ENCODE results near the gene MED19. TPM values are rescaled to one million over a fixed set of nuclear protein-coding genes. Genes with fewer than 3 reads are reported as not detected.
"Not testable (repeated sequence)": the region's sequence is repeated elsewhere in the genome, so short reads cannot be mapped to it uniquely, and the experiment has no call there.

Gene MED19
- total RNA-seq, 1 donor from 2014 or later = 17.9 TPM

- Mint-ChIP-seq H3K27ac (peak overlapping the region; percentile 94), H3K4me3 (peak overlapping the region; percentile 94), H3K4me1 (ENCODE audit: unreplicated experiment) (peaks cover 17% of the 10 kb centered on the region), H3K9me3 (no peaks in the 10 kb centered on the region), H3K36me3 (peaks cover 4% of the 10 kb centered on the region), H3K27me3 (no peaks in the 10 kb centered on the region)
- DNase-seq (ENCODE audit: extremely low spot score, unreplicated experiment) = no peak
- TF ChIP-seq, protein P1, sequence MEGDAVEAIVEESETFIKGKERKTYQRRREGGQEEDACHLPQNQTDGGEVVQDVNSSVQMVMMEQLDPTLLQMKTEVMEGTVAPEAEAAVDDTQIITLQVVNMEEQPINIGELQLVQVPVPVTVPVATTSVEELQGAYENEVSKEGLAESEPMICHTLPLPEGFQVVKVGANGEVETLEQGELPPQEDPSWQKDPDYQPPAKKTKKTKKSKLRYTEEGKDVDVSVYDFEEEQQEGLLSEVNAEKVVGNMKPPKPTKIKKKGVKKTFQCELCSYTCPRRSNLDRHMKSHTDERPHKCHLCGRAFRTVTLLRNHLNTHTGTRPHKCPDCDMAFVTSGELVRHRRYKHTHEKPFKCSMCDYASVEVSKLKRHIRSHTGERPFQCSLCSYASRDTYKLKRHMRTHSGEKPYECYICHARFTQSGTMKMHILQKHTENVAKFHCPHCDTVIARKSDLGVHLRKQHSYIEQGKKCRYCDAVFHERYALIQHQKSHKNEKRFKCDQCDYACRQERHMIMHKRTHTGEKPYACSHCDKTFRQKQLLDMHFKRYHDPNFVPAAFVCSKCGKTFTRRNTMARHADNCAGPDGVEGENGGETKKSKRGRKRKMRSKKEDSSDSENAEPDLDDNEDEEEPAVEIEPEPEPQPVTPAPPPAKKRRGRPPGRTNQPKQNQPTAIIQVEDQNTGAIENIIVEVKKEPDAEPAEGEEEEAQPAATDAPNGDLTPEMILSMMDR (conservative IDR thresholded peaks at IDR 0.05) = no peak
Measured at GRCh38 chr11:57713835-57714234, 1.8 kb upstream of the MED19 start.

- H3K4me1 Mint-ChIP-seq (ENCODE audit: unreplicated experiment) = peaks cover 20% of the 10 kb centered on the region
- peaks cover 4% of the 10 kb centered on the region for H3K36me3 Mint-ChIP-seq
- H3K27me3 Mint-ChIP-seq = no peaks in the 10 kb centered on the region
- peak within 1 kb of the TSS; percentile 94 for H3K27ac Mint-ChIP-seq
- no peaks in the 10 kb centered on the region for H3K9me3 Mint-ChIP-seq
- DNase-seq (ENCODE audit: extremely low spot score, unreplicated experiment) = peak; percentile 89
- peak within 1 kb of the TSS; percentile 94 for H3K4me3 Mint-ChIP-seq
- TF ChIP-seq, protein P1 (conservative IDR thresholded peaks at IDR 0.05) = no peak
Measured at GRCh38 chr11:57712256-57713150, 488 bp upstream of the MED19 start, which contains the start of gene TMX2. Gene TMX2 (plus strand): TSS chr11:57712593. CDS start chr11:57712619, 26 bp downstream.

DNA sequence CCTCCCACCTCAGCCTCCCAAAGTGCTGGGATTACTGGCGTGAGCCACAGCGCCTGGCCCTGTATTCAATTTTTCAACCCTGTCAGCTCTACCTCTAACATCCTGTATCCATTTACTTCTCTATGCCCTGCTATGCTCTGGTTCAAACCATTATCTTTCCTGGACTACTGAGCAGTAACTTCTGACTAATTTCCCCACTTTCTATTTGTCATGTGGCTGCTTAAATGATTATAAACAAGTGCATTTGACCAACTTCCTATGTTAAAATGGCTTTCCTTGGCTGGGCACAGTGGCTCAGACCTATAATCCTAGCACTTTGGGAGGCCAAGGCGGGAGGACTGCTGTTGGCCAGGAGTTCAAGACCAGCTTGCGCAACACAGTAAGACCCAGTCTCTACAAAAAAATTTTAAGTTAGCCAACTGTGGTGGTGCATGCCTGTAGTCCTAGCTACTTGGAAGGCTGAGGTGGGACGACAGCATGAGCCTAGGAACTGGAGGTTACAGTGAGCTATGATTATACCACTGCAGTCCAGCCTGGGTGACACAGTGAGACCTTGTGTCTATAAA is 2.1 kb downstream of the MED19 start:
- H3K4me3 Mint-ChIP-seq = peak overlapping the region; percentile 3
- H3K36me3 Mint-ChIP-seq = peaks cover 4% of the 10 kb centered on the region
- H3K27ac Mint-ChIP-seq = peak overlapping the region; percentile 47
- peaks cover 20% of the 10 kb centered on the region for H3K4me1 Mint-ChIP-seq (ENCODE audit: unreplicated experiment)
- TF ChIP-seq, protein P1 (conservative IDR thresholded peaks at IDR 0.05) = no peak
- H3K27me3 Mint-ChIP-seq = no peaks in the 10 kb centered on the region
- DNase-seq (ENCODE audit: extremely low spot score, unreplicated experiment) = no peak
- no peaks in the 10 kb centered on the region for H3K9me3 Mint-ChIP-seq

GRCh38 chr11:57705432-57705831 is 6.6 kb downstream of the MED19 start:
- not testable (repeated sequence) for H3K4me3 Mint-ChIP-seq; H3K27ac Mint-ChIP-seq; H3K36me3 Mint-ChIP-seq; H3K27me3 Mint-ChIP-seq; DNase-seq (ENCODE audit: extremely low spot score, unreplicated experiment); H3K9me3 Mint-ChIP-seq; H3K4me1 Mint-ChIP-seq (ENCODE audit: unreplicated experiment)

DNA sequence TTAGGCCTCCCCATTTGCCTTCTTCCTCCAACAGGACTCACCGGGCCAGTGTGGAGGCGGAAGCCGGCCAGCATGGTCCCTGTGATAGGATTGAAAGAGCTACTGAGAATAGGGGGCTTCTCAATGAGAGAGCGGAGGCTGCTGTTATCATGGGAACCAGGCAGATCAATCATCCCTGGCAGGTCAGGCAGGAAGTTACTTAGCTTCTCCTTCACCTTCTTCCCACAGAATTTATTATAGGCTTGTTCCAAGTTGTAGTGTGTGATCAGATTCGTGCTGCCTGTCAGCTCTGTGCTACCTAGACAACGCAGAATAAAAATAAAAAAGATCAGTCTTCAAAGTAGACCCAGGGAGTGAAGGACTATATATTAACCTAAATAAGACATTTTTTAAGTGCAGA is 7.1 kb downstream of the MED19 start:
- H3K36me3 Mint-ChIP-seq = peaks cover 11% of the 10 kb centered on the region
- TF ChIP-seq, protein P1 (conservative IDR thresholded peaks at IDR 0.05) = no peak
- no peaks in the 10 kb centered on the region for H3K9me3 Mint-ChIP-seq
- no peaks in the 10 kb centered on the region for H3K27me3 Mint-ChIP-seq
- peak overlapping the region; percentile 66 for H3K27ac Mint-ChIP-seq
- no peak overlapping the region for H3K4me3 Mint-ChIP-seq
- peaks cover 3% of the 10 kb centered on the region for H3K4me1 Mint-ChIP-seq (ENCODE audit: unreplicated experiment)
- no peak for DNase-seq (ENCODE audit: extremely low spot score, unreplicated experiment)

DNA sequence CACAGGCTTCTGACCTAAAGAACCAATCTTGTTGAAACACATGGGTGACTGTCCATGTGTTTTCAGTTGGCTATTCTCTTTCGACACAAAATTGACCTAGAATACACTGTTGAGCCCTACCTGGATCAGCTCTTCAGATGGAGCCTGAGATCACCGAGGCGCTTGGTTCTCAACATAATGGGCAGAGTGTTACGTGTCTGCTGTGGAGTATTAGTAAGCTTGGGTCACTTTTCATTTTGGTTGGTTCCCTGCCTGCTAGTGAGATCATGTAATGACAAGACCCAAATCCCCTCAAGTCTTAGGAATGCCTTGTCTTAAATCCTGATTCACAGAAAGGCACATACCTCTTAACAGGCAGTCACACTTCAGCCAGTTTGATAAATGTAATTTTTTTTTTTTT is 8.7 kb downstream of the MED19 start:
- TF ChIP-seq, protein P1 (conservative IDR thresholded peaks at IDR 0.05) = no peak
- Mint-ChIP-seq H3K27me3 (no peaks in the 10 kb centered on the region), H3K9me3 (no peaks in the 10 kb centered on the region), H3K27ac (no peak overlapping the region), H3K36me3 (peaks cover 19% of the 10 kb centered on the region), H3K4me1 (ENCODE audit: unreplicated experiment) (peaks cover under 1% of the 10 kb centered on the region), H3K4me3 (no peak overlapping the region)
- no peak for DNase-seq (ENCODE audit: extremely low spot score, unreplicated experiment)

All from type B pancreatic cell (in vitro differentiated cells).